WERI-Rb-1 (cell line): ENCODE data around the gene UVRAG.

Source experiments
- DNase-seq: peaks from one replicate; pipeline ENCODE4 v3.0.0-alpha.2; 2020
- H3K27ac ChIP-seq: fragments of 250-450 bp; sonication (Bioruptor Pico); 2 replicates; pipeline ENCODE4 v1.5.1; 2020; ENCODE audit warnings: mild to moderate bottlenecking, moderate library complexity
- H3K27me3 ChIP-seq: fragments of 250-450 bp; sonication (Bioruptor Pico); 2 replicates; pipeline ENCODE4 v1.5.1; 2021; ENCODE audit warnings: mild to moderate bottlenecking, low read depth, moderate library complexity; ENCODE audit not compliant: insufficient read depth, severe bottlenecking
- H3K36me3 ChIP-seq: fragments of 250-450 bp; sonication (Bioruptor Pico); 2 replicates; pipeline ENCODE4 v1.5.1; 2020; ENCODE audit warnings: mild to moderate bottlenecking, moderate library complexity
- H3K4me3 ChIP-seq: 2 replicates; pipeline ENCODE4 v1.5.1; 2011; ENCODE audit warnings: low read depth, mild to moderate bottlenecking, control low read depth, low read length
- H3K9me3 ChIP-seq: fragments of 250-450 bp; sonication (Bioruptor Pico); 2 replicates; pipeline ENCODE4 v1.5.1; 2021; ENCODE audit warnings: mild to moderate bottlenecking, moderate library complexity; ENCODE audit not compliant: severe bottlenecking
- TF ChIP-seq, protein P1 (sequence below): IDR thresholded peaks from 2 replicates; pipeline ENCODE4 v1.5.1; 2011; ENCODE audit warnings: low read depth, mild to moderate bottlenecking, control low read depth, inconsistent platforms, low read length

The UVRAG gene

DNA sequence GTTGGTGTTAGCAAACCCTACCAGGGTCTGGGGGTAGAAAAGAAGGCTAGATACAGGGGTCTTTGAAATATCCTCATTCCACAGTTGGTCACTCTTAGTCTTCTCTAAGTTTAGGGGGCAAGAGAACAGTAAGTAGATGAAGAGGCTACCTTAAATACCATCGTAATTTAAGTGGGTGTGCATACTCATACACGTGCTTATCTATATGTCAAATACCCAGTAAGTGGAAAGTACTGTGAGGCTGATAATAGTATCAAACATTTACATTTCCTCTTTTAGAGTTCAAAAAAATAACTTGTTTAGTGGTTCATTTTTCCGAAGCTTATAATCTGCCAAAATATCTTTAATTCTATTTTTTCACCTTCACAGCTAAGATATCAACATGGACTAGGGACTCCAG lies 300.5 kb downstream of the UVRAG start:
- Histone ChIP-seq H3K27me3 (no peaks in the 10 kb centered on the region), H3K27ac (no peak overlapping the region), H3K9me3 (no peaks in the 10 kb centered on the region), H3K4me3 (no peak overlapping the region), H3K36me3 (no peaks in the 10 kb centered on the region)
- DNase-seq, result no peak
- TF ChIP-seq, protein P1, sequence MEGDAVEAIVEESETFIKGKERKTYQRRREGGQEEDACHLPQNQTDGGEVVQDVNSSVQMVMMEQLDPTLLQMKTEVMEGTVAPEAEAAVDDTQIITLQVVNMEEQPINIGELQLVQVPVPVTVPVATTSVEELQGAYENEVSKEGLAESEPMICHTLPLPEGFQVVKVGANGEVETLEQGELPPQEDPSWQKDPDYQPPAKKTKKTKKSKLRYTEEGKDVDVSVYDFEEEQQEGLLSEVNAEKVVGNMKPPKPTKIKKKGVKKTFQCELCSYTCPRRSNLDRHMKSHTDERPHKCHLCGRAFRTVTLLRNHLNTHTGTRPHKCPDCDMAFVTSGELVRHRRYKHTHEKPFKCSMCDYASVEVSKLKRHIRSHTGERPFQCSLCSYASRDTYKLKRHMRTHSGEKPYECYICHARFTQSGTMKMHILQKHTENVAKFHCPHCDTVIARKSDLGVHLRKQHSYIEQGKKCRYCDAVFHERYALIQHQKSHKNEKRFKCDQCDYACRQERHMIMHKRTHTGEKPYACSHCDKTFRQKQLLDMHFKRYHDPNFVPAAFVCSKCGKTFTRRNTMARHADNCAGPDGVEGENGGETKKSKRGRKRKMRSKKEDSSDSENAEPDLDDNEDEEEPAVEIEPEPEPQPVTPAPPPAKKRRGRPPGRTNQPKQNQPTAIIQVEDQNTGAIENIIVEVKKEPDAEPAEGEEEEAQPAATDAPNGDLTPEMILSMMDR, result no peak

DNA sequence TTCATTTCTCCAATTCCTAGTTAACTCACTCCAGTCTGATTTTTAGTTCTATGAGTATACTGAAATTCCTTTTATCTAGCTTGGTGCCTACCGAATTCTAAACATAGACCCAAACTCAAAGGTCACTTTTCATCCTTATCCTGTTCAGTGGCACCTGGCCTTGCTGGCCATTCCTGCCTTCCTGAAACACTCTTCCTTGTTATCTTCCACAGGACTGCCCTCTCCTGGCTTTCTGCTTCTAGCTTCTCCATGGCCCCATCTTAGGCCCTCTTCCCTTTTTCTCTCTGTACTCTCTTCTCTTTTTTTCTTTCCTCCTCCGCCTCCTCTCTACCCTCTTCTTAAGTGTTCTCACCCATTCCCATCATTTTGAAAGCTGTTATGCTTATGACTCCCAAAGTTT lies 304.0 kb downstream of the UVRAG start:
- H3K27me3 ChIP-seq, result no peaks in the 10 kb centered on the region
- no peak overlapping the region for H3K27ac ChIP-seq
- H3K9me3 ChIP-seq, result no peaks in the 10 kb centered on the region
- H3K36me3 ChIP-seq, result no peaks in the 10 kb centered on the region
- TF ChIP-seq, protein P1, result no peak
- no peak for DNase-seq
- no peak overlapping the region for H3K4me3 ChIP-seq

DNA sequence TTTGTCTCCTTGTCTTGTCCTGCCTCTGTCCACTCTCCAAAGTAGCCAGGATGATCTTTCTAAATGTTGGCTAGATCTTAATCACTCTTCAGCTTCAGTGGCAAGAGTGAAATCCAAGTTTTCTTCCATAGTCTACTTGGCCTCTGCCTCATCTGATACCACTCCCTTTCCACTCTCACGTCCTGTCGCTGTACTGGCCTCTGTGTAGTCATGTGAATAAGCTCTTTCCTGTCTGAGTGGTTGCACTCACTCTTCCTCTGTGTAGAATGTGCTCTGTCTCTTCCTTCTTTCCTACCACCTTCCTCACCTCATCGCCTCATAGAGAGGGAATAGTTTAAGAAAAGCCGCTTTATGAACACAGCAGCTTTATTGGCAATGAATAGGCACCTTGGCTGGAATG lies 304.8 kb downstream of the UVRAG start:
- Histone ChIP-seq H3K4me3 (no peak overlapping the region), H3K27ac (no peak overlapping the region), H3K9me3 (no peaks in the 10 kb centered on the region), H3K27me3 (no peaks in the 10 kb centered on the region), H3K36me3 (no peaks in the 10 kb centered on the region)
- TF ChIP-seq, protein P1, result no peak
- no peak for DNase-seq

DNA sequence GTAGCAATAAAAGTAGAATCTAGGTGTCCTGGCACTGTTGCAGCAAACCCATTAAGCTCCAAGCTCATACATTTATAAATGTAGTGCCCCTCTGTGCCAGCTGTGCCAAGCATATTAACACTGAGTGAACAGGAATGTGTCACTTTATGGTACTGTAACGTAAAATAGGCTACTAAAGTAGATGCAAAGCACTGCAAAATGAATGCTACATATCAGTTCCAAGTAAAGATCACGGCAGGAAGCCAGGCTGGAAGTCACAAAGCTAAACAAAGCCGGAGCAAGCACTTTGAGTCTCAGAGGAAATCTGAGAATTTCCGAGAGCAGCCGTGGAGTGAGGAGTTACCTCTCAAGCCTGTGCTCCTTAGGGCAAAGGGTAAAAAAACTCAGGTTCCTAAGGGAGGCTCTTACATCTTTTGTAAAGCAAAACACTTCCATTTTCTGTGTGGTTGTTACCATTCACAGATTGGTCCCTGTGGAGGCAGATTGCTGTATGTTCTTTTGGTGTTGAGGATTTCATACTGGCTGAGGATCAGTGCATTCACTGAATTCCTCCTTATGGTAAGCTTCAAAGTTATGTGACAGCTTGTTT lies 305.6 kb downstream of the UVRAG start:
- Histone ChIP-seq H3K27me3 (no peaks in the 10 kb centered on the region), H3K9me3 (no peaks in the 10 kb centered on the region), H3K27ac (no peak overlapping the region), H3K36me3 (no peaks in the 10 kb centered on the region), H3K4me3 (no peak overlapping the region)
- TF ChIP-seq, protein P1, result no peak
- no peak for DNase-seq

DNA sequence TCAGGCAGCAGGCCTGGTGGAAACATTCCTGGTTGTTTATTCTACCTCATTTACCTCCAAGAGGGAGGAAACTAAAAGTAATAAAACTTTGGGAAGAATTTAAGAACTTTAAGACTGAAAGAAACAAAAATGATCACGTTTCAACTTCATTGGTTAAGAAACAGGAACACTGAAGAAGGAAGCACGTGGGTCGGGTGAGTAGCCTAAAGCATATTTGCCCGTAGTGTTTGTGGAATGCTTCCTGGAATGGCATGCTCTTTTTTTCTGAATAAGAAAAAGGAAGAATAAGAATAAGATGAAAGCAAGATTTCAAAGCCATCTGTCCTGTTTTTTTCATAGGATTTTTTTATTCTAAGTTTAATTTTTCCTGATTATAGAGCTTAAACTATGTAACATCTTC lies 308.2 kb downstream of the UVRAG start:
- no peak overlapping the region for H3K4me3 ChIP-seq
- no peak overlapping the region for H3K27ac ChIP-seq
- H3K27me3 ChIP-seq, result no peaks in the 10 kb centered on the region
- no peak for DNase-seq
- TF ChIP-seq, protein P1, result no peak
- no peaks in the 10 kb centered on the region for H3K36me3 ChIP-seq
- H3K9me3 ChIP-seq, result no peaks in the 10 kb centered on the region
